Right lobe of liver (tissue), 4 donors: Measurements from ENCODE around the gene BRD4.

Source experiments
- CTCF ChIP-seq, 4 donors: fragments of 200-600 bp in 3 of 4; fragments of 450-650 bp in 1 of 4; IDR thresholded peaks; one replicate each; pipeline versions ENCODE4 v1.5.1 to v1.8.0; 2016 to 2022; ENCODE audit warnings: antibody characterized with exemption in 4 of 4, mild to moderate bottlenecking in 2 of 4
- POLR2A ChIP-seq: fragments of 450-650 bp; IDR thresholded peaks from one replicate; pipeline ENCODE4 v1.6.1; 2017; ENCODE audit warnings: antibody characterized with exemption, mild to moderate bottlenecking
- donor health status: DM: no; HTN: no; CAD: no.
- donor health status: DM: no; HTN: no; CAD: no.
- donor health status: DM: no; HTN: yes; CAD: no.

GRCh38 chr19:15223649-15224361, 108.5 kb downstream of the BRD4 start:
- TF ChIP-seq POLR2A = no peak
- TF ChIP-seq CTCF (IDR thresholded peaks at IDR 0.05) = no peak
